Measurements from ENCODE around the gene LRP2. TPM values are rescaled to one million over a fixed set of nuclear protein-coding genes. Genes with fewer than 3 reads are reported as not detected.
"Not testable (repeated sequence)": the region's sequence is repeated elsewhere in the genome, so short reads cannot be mapped to it uniquely, and the experiment has no call there.

The LRP2 gene
- total RNA-seq, 1 donor from 2014 or later, result 54.2 TPM

GRCh38 chr2:169323841-169324240 is 38.5 kb downstream of the LRP2 start:
- Mint-ChIP-seq H3K36me3 (peaks cover 2% of the 10 kb centered on the region), H3K27ac (peak overlapping the region; percentile 20), H3K4me1 (peaks cover 34% of the 10 kb centered on the region), H3K4me3 (no peak overlapping the region), H3K9me3 (no peaks in the 10 kb centered on the region), H3K27me3 (ENCODE audit: low read depth) (peaks cover 8% of the 10 kb centered on the region)
- no peak for DNase-seq (ENCODE audit: low spot score in 2 of 2, unreplicated experiment in 2 of 2)
- no peak for TF ChIP-seq CTCF (IDR thresholded peaks at IDR 0.05; ENCODE audit: unreplicated experiment)

GRCh38 chr2:169320561-169320960 is 41.8 kb downstream of the LRP2 start:
- H3K9me3 Mint-ChIP-seq, result no peaks in the 10 kb centered on the region
- H3K4me1 Mint-ChIP-seq, result peaks cover 34% of the 10 kb centered on the region
- no peak overlapping the region for H3K27ac Mint-ChIP-seq
- DNase-seq (ENCODE audit: low spot score in 2 of 2, unreplicated experiment in 2 of 2), result no peak
- no peak for TF ChIP-seq CTCF (IDR thresholded peaks at IDR 0.05; ENCODE audit: unreplicated experiment)
- peaks cover 11% of the 10 kb centered on the region for H3K27me3 Mint-ChIP-seq (ENCODE audit: low read depth)
- no peak overlapping the region for H3K4me3 Mint-ChIP-seq
- H3K36me3 Mint-ChIP-seq, result peaks cover 13% of the 10 kb centered on the region

GRCh38 chr2:169315357-169315756 is 47.0 kb downstream of the LRP2 start:
- Mint-ChIP-seq H3K27ac (no peak overlapping the region), H3K27me3 (ENCODE audit: low read depth) (peaks cover 8% of the 10 kb centered on the region), H3K36me3 (peaks cover 36% of the 10 kb centered on the region), H3K4me3 (no peak overlapping the region), H3K9me3 (peaks cover 34% of the 10 kb centered on the region), H3K4me1 (no peaks in the 10 kb centered on the region)
- TF ChIP-seq CTCF (IDR thresholded peaks at IDR 0.05; ENCODE audit: unreplicated experiment), result no peak
- no peak for DNase-seq (ENCODE audit: low spot score in 2 of 2, unreplicated experiment in 2 of 2)

GRCh38 chr2:169308349-169308748 is 54.0 kb downstream of the LRP2 start:
- H3K27me3 Mint-ChIP-seq (ENCODE audit: low read depth); H3K4me3 Mint-ChIP-seq; DNase-seq (ENCODE audit: low spot score in 2 of 2, unreplicated experiment in 2 of 2); H3K27ac Mint-ChIP-seq; H3K4me1 Mint-ChIP-seq: not testable (repeated sequence)
- Mint-ChIP-seq H3K36me3 (peaks cover 18% of the 10 kb centered on the region), H3K9me3 (peaks cover 28% of the 10 kb centered on the region)

GRCh38 chr2:169304689-169305088 is 57.6 kb downstream of the LRP2 start:
- not testable (repeated sequence) for DNase-seq (ENCODE audit: low spot score in 2 of 2, unreplicated experiment in 2 of 2); H3K4me1 Mint-ChIP-seq; H3K9me3 Mint-ChIP-seq; H3K4me3 Mint-ChIP-seq; H3K27ac Mint-ChIP-seq; H3K27me3 Mint-ChIP-seq (ENCODE audit: low read depth); H3K36me3 Mint-ChIP-seq

- peaks cover 7% of the 10 kb centered on the region for H3K9me3 Mint-ChIP-seq
- TF ChIP-seq CTCF (IDR thresholded peaks at IDR 0.05; ENCODE audit: unreplicated experiment), result no peak
- H3K4me3 Mint-ChIP-seq, result no peak overlapping the region
- no peak for DNase-seq (ENCODE audit: low spot score in 2 of 2, unreplicated experiment in 2 of 2)
- peaks cover 2% of the 10 kb centered on the region for H3K27me3 Mint-ChIP-seq (ENCODE audit: low read depth)
- no peak overlapping the region for H3K27ac Mint-ChIP-seq
- H3K36me3 Mint-ChIP-seq, result peaks cover 5% of the 10 kb centered on the region
- peaks cover 7% of the 10 kb centered on the region for H3K4me1 Mint-ChIP-seq
These were observed 58.6 kb downstream of the LRP2 start for GRCh38 chr2:169303579-169304305.

Measured in mesothelial cell of epicardium (in vitro differentiated cells).